T-helper 2 cell treated with Interferon-gamma antibody and Interleukin-4, amounts not matched to agents 5 μg/mL and 100 μg/mL, for 36 hours (primary cell): ENCODE results near the gene LGALS4.
"Not testable (repeated sequence)": the region's sequence is repeated elsewhere in the genome, so short reads cannot be mapped to it uniquely, and the experiment has no call there.

ENCODE experiments used
- DNase-seq: peaks from one replicate; pipeline ENCODE4 v3.0.0; 2021; ENCODE audit warnings: low spot score
- H3K27ac Mint-ChIP-seq: one replicate; pipeline ENCODE4 v1.8.0; 2021; ENCODE audit warnings: mild to moderate bottlenecking, mixed read lengths
- H3K27me3 Mint-ChIP-seq: one replicate; pipeline ENCODE4 v1.8.0; 2021; ENCODE audit warnings: low read depth, mixed read lengths
- H3K36me3 Mint-ChIP-seq: one replicate; pipeline ENCODE4 v1.8.0; 2021; ENCODE audit warnings: low read depth, mixed read lengths
- H3K4me1 Mint-ChIP-seq: one replicate; pipeline ENCODE4 v1.8.0; 2021; ENCODE audit warnings: low read depth, mixed read lengths
- H3K4me3 Mint-ChIP-seq: one replicate; pipeline ENCODE4 v1.8.0; 2022; ENCODE audit warnings: mild to moderate bottlenecking, moderate library complexity, mixed read lengths
- H3K9me3 Mint-ChIP-seq: one replicate; pipeline ENCODE4 v1.8.0; 2021; ENCODE audit warnings: mixed read lengths

Gene LGALS4

GRCh38 chr19:38786572-38787265 is 26.0 kb downstream of the LGALS4 start:
- no peak for DNase-seq
- Mint-ChIP-seq H3K27ac (no peak overlapping the region), H3K4me3 (no peak overlapping the region), H3K9me3 (no peaks in the 10 kb centered on the region), H3K36me3 (no peaks in the 10 kb centered on the region), H3K4me1 (no peaks in the 10 kb centered on the region), H3K27me3 (no peaks in the 10 kb centered on the region)

GRCh38 chr19:38786061-38786460 is 26.7 kb downstream of the LGALS4 start:
- H3K4me1 Mint-ChIP-seq, H3K27ac Mint-ChIP-seq, H3K9me3 Mint-ChIP-seq, DNase-seq, H3K27me3 Mint-ChIP-seq, H3K36me3 Mint-ChIP-seq, H3K4me3 Mint-ChIP-seq: not testable (repeated sequence)

GRCh38 chr19:38785187-38785699 is 27.5 kb downstream of the LGALS4 start:
- no peaks in the 10 kb centered on the region for H3K4me1 Mint-ChIP-seq
- DNase-seq: no peak
- H3K9me3 Mint-ChIP-seq: no peaks in the 10 kb centered on the region
- no peaks in the 10 kb centered on the region for H3K36me3 Mint-ChIP-seq
- H3K27me3 Mint-ChIP-seq: peaks cover 3% of the 10 kb centered on the region
- H3K4me3 Mint-ChIP-seq: no peak overlapping the region
- H3K27ac Mint-ChIP-seq: no peak overlapping the region

- Mint-ChIP-seq H3K9me3 (no peaks in the 10 kb centered on the region), H3K27me3 (peaks cover 3% of the 10 kb centered on the region), H3K36me3 (no peaks in the 10 kb centered on the region), H3K4me3 (no peak overlapping the region), H3K4me1 (no peaks in the 10 kb centered on the region), H3K27ac (no peak overlapping the region)
- DNase-seq: no peak
Observed at GRCh38 chr19:38784224-38784623, 28.5 kb downstream of the LGALS4 start.

GRCh38 chr19:38782212-38782611 is 30.5 kb downstream of the LGALS4 start:
- H3K27me3 Mint-ChIP-seq, H3K36me3 Mint-ChIP-seq, H3K9me3 Mint-ChIP-seq, DNase-seq, H3K4me1 Mint-ChIP-seq, H3K27ac Mint-ChIP-seq, H3K4me3 Mint-ChIP-seq: not testable (repeated sequence)

GRCh38 chr19:38781058-38781457 is 31.7 kb downstream of the LGALS4 start:
- Mint-ChIP-seq H3K4me1 (no peaks in the 10 kb centered on the region), H3K36me3 (no peaks in the 10 kb centered on the region), H3K9me3 (no peaks in the 10 kb centered on the region), H3K4me3 (no peak overlapping the region), H3K27ac (no peak overlapping the region), H3K27me3 (peaks cover 8% of the 10 kb centered on the region)
- no peak for DNase-seq

- Mint-ChIP-seq H3K9me3 (no peaks in the 10 kb centered on the region), H3K36me3 (no peaks in the 10 kb centered on the region), H3K27me3 (peaks cover 8% of the 10 kb centered on the region), H3K4me1 (no peaks in the 10 kb centered on the region), H3K4me3 (no peak overlapping the region), H3K27ac (no peak overlapping the region)
- DNase-seq: no peak
Observed at GRCh38 chr19:38780443-38780842, 32.3 kb downstream of the LGALS4 start.

- no peak overlapping the region for H3K27ac Mint-ChIP-seq
Observed at GRCh38 chr19:38778733-38779132, 34.0 kb downstream of the LGALS4 start.

GRCh38 chr19:38774181-38774950 is 38.4 kb downstream of the LGALS4 start:
- DNase-seq: no peak
- no peak overlapping the region for H3K27ac Mint-ChIP-seq
- peaks cover 5% of the 10 kb centered on the region for H3K27me3 Mint-ChIP-seq
- H3K9me3 Mint-ChIP-seq: no peaks in the 10 kb centered on the region
- peaks cover 3% of the 10 kb centered on the region for H3K4me1 Mint-ChIP-seq
- no peak overlapping the region for H3K4me3 Mint-ChIP-seq
- no peaks in the 10 kb centered on the region for H3K36me3 Mint-ChIP-seq

More at GRCh38 chr19:38778733-38779132, 34.0 kb downstream of the LGALS4 start:
- Mint-ChIP-seq H3K4me1 (no peaks in the 10 kb centered on the region), H3K36me3 (no peaks in the 10 kb centered on the region), H3K4me3 (no peak overlapping the region), H3K27me3 (peaks cover 8% of the 10 kb centered on the region), H3K9me3 (no peaks in the 10 kb centered on the region)
- DNase-seq: no peak

GRCh38 chr19:38773469-38774177 is 39.1 kb downstream of the LGALS4 start, which contains the start of gene LGALS7:
Gene LGALS7, minus strand, starts transcription at chr19:38773517. Its CDS starts 25 bp downstream, at chr19:38773492.
- DNase-seq: no peak
- Mint-ChIP-seq H3K27ac (no peak within 1 kb of the TSS), H3K36me3 (no peaks in the 10 kb centered on the region), H3K4me3 (no peak within 1 kb of the TSS), H3K27me3 (peaks cover 1% of the 10 kb centered on the region), H3K4me1 (peaks cover 8% of the 10 kb centered on the region), H3K9me3 (no peaks in the 10 kb centered on the region)

- not testable (repeated sequence) for DNase-seq, H3K4me1 Mint-ChIP-seq, H3K4me3 Mint-ChIP-seq, H3K27ac Mint-ChIP-seq, H3K36me3 Mint-ChIP-seq, H3K27me3 Mint-ChIP-seq, H3K9me3 Mint-ChIP-seq
Observed at GRCh38 chr19:38771569-38771968, 41.2 kb downstream of the LGALS4 start.

GRCh38 chr19:38770949-38771275 is 41.8 kb downstream of the LGALS4 start:
- not testable (repeated sequence) for H3K9me3 Mint-ChIP-seq, H3K4me1 Mint-ChIP-seq, DNase-seq, H3K27ac Mint-ChIP-seq, H3K4me3 Mint-ChIP-seq, H3K36me3 Mint-ChIP-seq, H3K27me3 Mint-ChIP-seq

GRCh38 chr19:38770228-38770948 is 42.4 kb downstream of the LGALS4 start:
- H3K9me3 Mint-ChIP-seq, H3K4me1 Mint-ChIP-seq, H3K36me3 Mint-ChIP-seq, DNase-seq, H3K27me3 Mint-ChIP-seq, H3K27ac Mint-ChIP-seq, H3K4me3 Mint-ChIP-seq: not testable (repeated sequence)
